HCT116 (cell line): ENCODE measurements around the gene SAMD10. TPM values are rescaled to one million over a fixed set of nuclear protein-coding genes. Genes with fewer than 3 reads are reported as not detected.

Source experiments
- ATAC-seq: fragments of 200-7000 bp; cut with Tn5 transposase; 2 replicates; pipeline ENCODE4 v1.9.1; 2020; ENCODE audit warnings: mild to moderate bottlenecking, moderate library complexity
- BruUV-seq: library from RNA; stranded (reverse); fragments of 400-500 nt; replicated peaks from 2 replicates; lab custom pipeline; 2021; lab: Mats Ljungman, UMichigan
- CTCF ChIA-PET: fragments of 300-600 bp; sonication (Branson Sonifier 250); formaldehyde crosslinking; loops from one replicate; lab custom pipeline; 2021; ENCODE audit warnings: antibody characterized with exemption; lab: Charles Lee
- POLR2A ChIA-PET: fragments of 300-600, 350-600 bp; sonication (Branson Sonifier 250); formaldehyde crosslinking; loops from one replicate; lab custom pipeline; 2021; ENCODE audit warnings: antibody characterized with exemption; lab: Charles Lee
- RAD21 ChIA-PET, 2 experiments: fragments of 300-600 bp; sonication (Branson Sonifier 250); formaldehyde crosslinking; loops; one replicate each; lab custom pipeline; 2023; ENCODE audit warnings: low total read pairs in 2 of 2; ENCODE audit not compliant: uncharacterized antibody in 2 of 2, unreplicated experiment in 2 of 2, low non-redundant PET in 1 of 2; lab: Charles Lee
- DNase-seq: peaks from one replicate; pipeline ENCODE4 v3.0.0-alpha.2; 2010; ENCODE audit warnings: low read depth, low spot score
- H2AFZ ChIP-seq: fragments of 200-600 bp; shearing (Covaris generic), sonication (generic); 2 replicates; pipeline ENCODE4 v1.6.1; 2017; ENCODE audit warnings: low read depth, mixed run types, mixed read lengths, antibody characterized with exemption, low read length; ENCODE audit not compliant: poor library complexity, severe bottlenecking
- H3K27ac ChIP-seq: 2 replicates; pipeline ENCODE4 v1.5.1; 2012; ENCODE audit warnings: low read depth, low read length
- H3K27me3 ChIP-seq: fragments of 200-600 bp; sonication (generic); 2 replicates; pipeline ENCODE4 v1.6.1; 2016; ENCODE audit warnings: mixed run types, low read length, mixed read lengths; ENCODE audit not compliant: insufficient read depth
- H3K36me3 ChIP-seq, 2 experiments: fragments of 200-500 bp in 1 of 2; fragments of 200-600 bp in 1 of 2; sonication (Bioruptor generic) in 1 of 2; sonication (generic) in 1 of 2; 2 replicates each; pipeline versions ENCODE4 v1.5.1 to v1.6.1; 2014 to 2016; ENCODE audit warnings: low read length in 2 of 2, inconsistent platforms in 1 of 2, mixed read lengths in 1 of 2, mixed run types in 1 of 2; ENCODE audit not compliant: insufficient read depth in 2 of 2, control insufficient read depth in 1 of 2
- H3K4me1 ChIP-seq, 2 experiments: fragments of 200-600 bp in 1 of 2; sonication (generic) in 1 of 2; 2 replicates each; pipeline versions ENCODE4 v1.5.1 to v1.6.1; 2012 to 2017; ENCODE audit warnings: low read length in 2 of 2, inconsistent platforms in 1 of 2, mild to moderate bottlenecking in 1 of 2, mixed read lengths in 1 of 2, mixed run types in 1 of 2, moderate library complexity in 1 of 2; ENCODE audit not compliant: insufficient read depth in 2 of 2, control insufficient read depth in 1 of 2
- H3K4me2 ChIP-seq: fragments of 200-600 bp; sonication (generic); 2 replicates; pipeline ENCODE4 v1.6.1; 2017; ENCODE audit warnings: mixed run types, low read length, mixed read lengths
- H3K4me3 ChIP-seq, 2 experiments: fragments of 200-600 bp in 1 of 2; sonication (generic) in 1 of 2; replicated peaks in 1 of 2; 2 replicates each; pipeline ENCODE4 v1.5.1; 2011 to 2016; ENCODE audit warnings: low read length in 2 of 2, control low read depth in 1 of 2, low read depth in 1 of 2, mild to moderate bottlenecking in 1 of 2, mixed read lengths in 1 of 2, mixed run types in 1 of 2
- H3K79me2 ChIP-seq: fragments of 200-600 bp; sonication (generic); 2 replicates; pipeline ENCODE4 v1.6.1; 2017; ENCODE audit warnings: mild to moderate bottlenecking, mixed run types, low read length, moderate library complexity, mixed read lengths; ENCODE audit not compliant: insufficient read depth
- H3K9ac ChIP-seq: fragments of 200-600 bp; sonication (generic); 2 replicates; pipeline ENCODE4 v1.6.1; 2016; ENCODE audit warnings: low read length, mixed read lengths
- H3K9me2 ChIP-seq: fragments of 200-600 bp; sonication (generic), shearing (Covaris generic); 2 replicates; pipeline ENCODE4 v1.6.1; 2017; ENCODE audit warnings: mixed run types, mild to moderate bottlenecking, moderate library complexity; ENCODE audit not compliant: insufficient read depth
- H3K9me3 ChIP-seq, 2 experiments: fragments of 200-500 bp in 1 of 2; fragments of 200-600 bp in 1 of 2; sonication (Bioruptor generic) in 1 of 2; sonication (generic) in 1 of 2; 2 replicates each; pipeline ENCODE4 v1.6.1; 2014 to 2017; ENCODE audit warnings: low read length in 2 of 2, mixed read lengths in 2 of 2, inconsistent platforms in 1 of 2, low read depth in 1 of 2, mild to moderate bottlenecking in 1 of 2, mixed run types in 1 of 2, moderate library complexity in 1 of 2; ENCODE audit not compliant: control insufficient read depth in 1 of 2, insufficient read depth in 1 of 2
- H4K20me1 ChIP-seq: fragments of 200-600 bp; sonication (generic), shearing (Covaris generic); 2 replicates; pipeline ENCODE4 v1.6.1; 2017; ENCODE audit warnings: mixed run types, mild to moderate bottlenecking, moderate library complexity; ENCODE audit not compliant: insufficient read depth
- CBX3 ChIP-seq: IDR thresholded peaks from 2 replicates; pipeline ENCODE4 v1.6.1; 2012; ENCODE audit warnings: low read depth
- CEBPB ChIP-seq: IDR thresholded peaks from 2 replicates; pipeline ENCODE4 v1.6.1; 2012; ENCODE audit warnings: low read depth
- CTCF ChIP-seq, 3 experiments: fragments of 200-600 bp in 1 of 3; sonication (generic) in 1 of 3; IDR thresholded peaks in 2 of 3; conservative IDR thresholded peaks in 1 of 3; 2 replicates each; pipeline ENCODE4 v1.5.1; 2012 to 2017; ENCODE audit warnings: low read depth in 2 of 3, low read length in 2 of 3, antibody characterized with exemption in 1 of 3, borderline replicate concordance in 1 of 3, control low read depth in 1 of 3, mild to moderate bottlenecking in 1 of 3, mixed read lengths in 1 of 3, mixed run types in 1 of 3, moderate library complexity in 1 of 3; ENCODE audit not compliant: insufficient read depth in 1 of 3
- ELF1 ChIP-seq: IDR thresholded peaks from 2 replicates; pipeline ENCODE4 v1.6.1; 2012; ENCODE audit warnings: low read depth, borderline replicate concordance
- EZH2 ChIP-seq: fragments of 200-600 bp; sonication (generic); IDR thresholded peaks from 2 replicates; pipeline ENCODE4 v1.6.1; 2017; ENCODE audit warnings: antibody characterized with exemption, mixed run types
- EZH2phosphoT487 ChIP-seq: fragments of 200-600 bp; IDR thresholded peaks from 2 replicates; pipeline ENCODE4 v1.6.1; 2018; ENCODE audit warnings: antibody characterized with exemption, borderline replicate concordance
- FOSL1 ChIP-seq: IDR thresholded peaks from 2 replicates; pipeline ENCODE4 v1.6.1; 2012; ENCODE audit warnings: low read depth
- JUND ChIP-seq: IDR thresholded peaks from 2 replicates; pipeline ENCODE4 v1.6.1; 2012
- POLR2A ChIP-seq: IDR thresholded peaks from 2 replicates; pipeline ENCODE4 v1.7.0; 2011; ENCODE audit warnings: borderline replicate concordance; ENCODE audit not compliant: insufficient read depth, insufficient read length; ENCODE audit errors: extremely low read depth
- POLR2AphosphoS5 ChIP-seq: IDR thresholded peaks from 2 replicates; pipeline ENCODE4 v1.6.1; 2011; ENCODE audit warnings: mild to moderate bottlenecking, low read depth, low read length, moderate library complexity
- RAD21 ChIP-seq: IDR thresholded peaks from 2 replicates; pipeline ENCODE4 v1.6.1; 2012; ENCODE audit warnings: low read depth, mild to moderate bottlenecking
- SIN3A ChIP-seq: IDR thresholded peaks from 2 replicates; pipeline ENCODE4 v1.6.1; 2012; ENCODE audit warnings: low read depth
- SRF ChIP-seq: IDR thresholded peaks from 2 replicates; pipeline ENCODE4 v1.6.1; 2012; ENCODE audit warnings: low read depth
- TCF7L2 ChIP-seq: IDR thresholded peaks from 2 replicates; pipeline ENCODE4 v1.7.0; 2011; ENCODE audit warnings: borderline replicate concordance, inconsistent platforms; ENCODE audit not compliant: insufficient read depth, insufficient read length; ENCODE audit errors: extremely low read depth
- YY1 ChIP-seq: IDR thresholded peaks from 2 replicates; pipeline ENCODE4 v1.6.1; 2011; ENCODE audit warnings: low read length, low read depth, moderate library complexity, mild to moderate bottlenecking; ENCODE audit not compliant: insufficient replicate concordance; ENCODE audit errors: extremely low read depth
- ZBTB33 ChIP-seq: IDR thresholded peaks from 2 replicates; pipeline ENCODE4 v1.6.1; 2011; ENCODE audit warnings: mild to moderate bottlenecking, low read length, moderate library complexity; ENCODE audit not compliant: insufficient replicate concordance; ENCODE audit errors: extremely low read depth
- ZFX ChIP-seq: fragments of 450-650 bp; IDR thresholded peaks from 2 replicates; pipeline ENCODE4 v1.6.1; 2017
- intact Hi-C: fragments of 100-400 bp; cut with micrococcal nuclease; formaldehyde crosslinking; loops from 2 replicates; pipeline ENCODE4 v1.10.0; 2022
- total RNA-seq: library from RNA; stranded (reverse); gene quantifications from one replicate; pipeline ENCODE4 v1.2.1, GENCODE V29; 2021; ENCODE audit not compliant: unreplicated experiment
- TF ChIP-seq, protein P1 (sequence below): IDR thresholded peaks from 2 replicates; pipeline ENCODE4 v1.6.1; 2012

SAMD10 gene
- total RNA-seq, 1 experiment from 2014 or later = 4.2 TPM

GRCh38 chr20:63937596-63937995 lies 41.8 kb downstream of the SAMD10 start:
- Histone ChIP-seq H3K27ac (no peak overlapping the region), H3K79me2 (peaks cover 11% of the 10 kb centered on the region; the same call in 1 of the 2 replicates), H3K4me2 (no peak overlapping the region), H3K4me3 (no peak overlapping the region), H3K9ac (no peak overlapping the region), H3K4me1 (peaks cover 3 to 13% of the 10 kb centered on the region in 2 experiments; a peak in 2 of 4 replicates), H3K36me3 (peaks cover 3 to 17% of the 10 kb centered on the region in 2 experiments; a peak in 3 of 4 replicates), H3K27me3 (no peaks in the 10 kb centered on the region), H2AFZ (no peak overlapping the region), H3K9me3 (no peaks in the 10 kb centered on the region), H4K20me1 (no peaks in the 10 kb centered on the region), H3K9me2 (no peaks in the 10 kb centered on the region)
- no TSS peak for BruUV-seq
- ChIA-PET POLR2A (no interaction called here), RAD21 (no interaction called here), CTCF (no interaction called here)
- no peak for DNase-seq
- ATAC-seq = no peak
- TF ChIP-seq ZBTB33 = no peak
- no peak for TF ChIP-seq RAD21
- no peak for TF ChIP-seq POLR2AphosphoS5
- TF ChIP-seq SRF = no peak
- no peak for TF ChIP-seq JUND
- TF ChIP-seq, protein P1, sequence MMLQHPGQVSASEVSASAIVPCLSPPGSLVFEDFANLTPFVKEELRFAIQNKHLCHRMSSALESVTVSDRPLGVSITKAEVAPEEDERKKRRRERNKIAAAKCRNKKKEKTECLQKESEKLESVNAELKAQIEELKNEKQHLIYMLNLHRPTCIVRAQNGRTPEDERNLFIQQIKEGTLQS = no peak
- TF ChIP-seq TCF7L2 = no peak
- no peak for TF ChIP-seq EZH2
- TF ChIP-seq CEBPB = no peak
- no peak for TF ChIP-seq SIN3A
- no peak for TF ChIP-seq ZFX
- no peak for TF ChIP-seq POLR2A
- no peak for TF ChIP-seq ELF1
- TF ChIP-seq CBX3 = no peak
- no peak for TF ChIP-seq YY1
- no peak for TF ChIP-seq CTCF (IDR thresholded peaks at IDR 0.05 in 2 of 3, conservative IDR thresholded peaks at IDR 0.05 in 1 of 3; ENCODE audit: borderline replicate concordance in 1 of 3, insufficient read depth in 1 of 3, low read depth in 2 of 3, low read length in 2 of 3)
- TF ChIP-seq FOSL1 = no peak
- no peak for TF ChIP-seq EZH2phosphoT487
- intact Hi-C loops = no loop called here
